Astrocyte (in vitro differentiated cells and primary cell): ENCODE measurements around the gene MRPL41. TPM values are rescaled to one million over a fixed set of nuclear protein-coding genes. Genes with fewer than 3 reads are reported as not detected.

Source experiments
- DNase-seq: peaks from one replicate; pipeline ENCODE4 v3.0.0-alpha.2; 2010; ENCODE audit warnings: low read depth
- FAIRE-seq: peaks from 2 replicates; lab custom pipeline; 2011; peaks lifted over from hg19 to GRCh38; lab: Jason Lieb, UNC
- H2AFZ ChIP-seq: 2 replicates; pipeline ENCODE4 v1.6.0; 2012; ENCODE audit warnings: low read depth, low read length, inconsistent platforms
- H3K27ac ChIP-seq: 2 replicates; pipeline ENCODE4 v1.5.1; 2011; ENCODE audit warnings: low read depth, low read length, inconsistent platforms
- H3K27me3 ChIP-seq: 2 replicates; pipeline ENCODE4 v1.6.0; 2011; ENCODE audit warnings: low read length, inconsistent platforms; ENCODE audit not compliant: insufficient read depth
- H3K36me3 ChIP-seq: 2 replicates; pipeline ENCODE4 v1.5.1; 2011; ENCODE audit warnings: low read length, inconsistent platforms; ENCODE audit not compliant: insufficient read depth
- H3K4me1 ChIP-seq: 2 replicates; pipeline ENCODE4 v1.5.1; 2011; ENCODE audit warnings: low read length, inconsistent platforms; ENCODE audit not compliant: insufficient read depth
- H3K4me2 ChIP-seq: 2 replicates; pipeline ENCODE4 v1.6.0; 2012; ENCODE audit warnings: low read length, inconsistent platforms
- H3K4me3 ChIP-seq: 2 replicates; pipeline ENCODE4 v1.5.1; 2011; ENCODE audit warnings: low read depth, mild to moderate bottlenecking, low read length, inconsistent platforms; ENCODE audit not compliant: insufficient read depth
- H3K79me2 ChIP-seq: 2 replicates; pipeline ENCODE4 v1.6.0; 2012; ENCODE audit warnings: mild to moderate bottlenecking, low read length, inconsistent platforms; ENCODE audit not compliant: insufficient read depth
- H3K9ac ChIP-seq: 2 replicates; pipeline ENCODE4 v1.6.0; 2012; ENCODE audit warnings: mild to moderate bottlenecking, low read length, inconsistent platforms
- H3K9me3 ChIP-seq: 2 replicates; pipeline ENCODE4 v1.5.1; 2012; ENCODE audit warnings: low read depth, mild to moderate bottlenecking, low read length, inconsistent platforms; ENCODE audit not compliant: insufficient read depth
- H4K20me1 ChIP-seq: 2 replicates; pipeline ENCODE4 v1.6.0; 2012; ENCODE audit warnings: low read length, inconsistent platforms; ENCODE audit not compliant: insufficient read depth
- H3K27ac Mint-ChIP-seq: one replicate; pipeline ENCODE4 v1.8.0; 2021; ENCODE audit warnings: mild to moderate bottlenecking, mixed read lengths; ENCODE audit not compliant: unreplicated experiment
- H3K27me3 Mint-ChIP-seq: one replicate; pipeline ENCODE4 v1.8.0; 2021; ENCODE audit warnings: low read depth, mixed read lengths; ENCODE audit not compliant: unreplicated experiment
- H3K36me3 Mint-ChIP-seq: one replicate; pipeline ENCODE4 v1.8.0; 2021; ENCODE audit warnings: low read depth, mixed read lengths; ENCODE audit not compliant: unreplicated experiment
- H3K4me1 Mint-ChIP-seq: one replicate; pipeline ENCODE4 v1.8.0; 2021; ENCODE audit warnings: low read depth, mixed read lengths; ENCODE audit not compliant: unreplicated experiment
- H3K4me3 Mint-ChIP-seq: one replicate; pipeline ENCODE4 v1.8.0; 2021; ENCODE audit warnings: mild to moderate bottlenecking, moderate library complexity, mixed read lengths; ENCODE audit not compliant: unreplicated experiment
- H3K9me3 Mint-ChIP-seq: one replicate; pipeline ENCODE4 v1.8.0; 2021; ENCODE audit warnings: mild to moderate bottlenecking, mixed read lengths; ENCODE audit not compliant: unreplicated experiment
- CTCF ChIP-seq: IDR thresholded peaks from 2 replicates; pipeline ENCODE4 v1.5.1; 2011; ENCODE audit warnings: low read depth, mild to moderate bottlenecking, inconsistent platforms, low read length, moderate library complexity; ENCODE audit not compliant: insufficient read depth
- EZH2 ChIP-seq: IDR thresholded peaks from 2 replicates; pipeline ENCODE4 v1.6.1; 2012; ENCODE audit warnings: mild to moderate bottlenecking, low read length, inconsistent platforms; ENCODE audit not compliant: insufficient read depth
- total RNA-seq: library from RNA; stranded (reverse); gene quantifications from 2 replicates; pipeline ENCODE4 v1.2.1, GENCODE V29; 2021

MRPL41 gene
- total RNA-seq, 1 donor from 2014 or later = 58.6 TPM

- Histone ChIP-seq H4K20me1 (no peaks in the 10 kb centered on the region), H3K79me2 (no peaks in the 10 kb centered on the region), H2AFZ (no peak overlapping the region), H3K36me3 (no peaks in the 10 kb centered on the region), H3K4me1 (no peaks in the 10 kb centered on the region), H3K27me3 (no peaks in the 10 kb centered on the region), H3K4me2 (no peak overlapping the region), H3K4me3 (no peak overlapping the region), H3K27ac (no peak overlapping the region), H3K9ac (no peak overlapping the region), H3K9me3 (no peaks in the 10 kb centered on the region)
- no peak for DNase-seq
- Mint-ChIP-seq H3K27me3 (peaks cover 2% of the 10 kb centered on the region), H3K9me3 (peaks cover 20% of the 10 kb centered on the region), H3K27ac (no peak overlapping the region), H3K36me3 (peaks cover 19% of the 10 kb centered on the region), H3K4me3 (no peak overlapping the region), H3K4me1 (no peaks in the 10 kb centered on the region)
- TF ChIP-seq CTCF (no peak), EZH2 (no peak)
- no peak for FAIRE-seq
Observed at GRCh38 chr9:137504432-137504777, 47.3 kb upstream of the MRPL41 start.

- Histone ChIP-seq H3K4me3 (no peak overlapping the region), H3K9ac (no peak overlapping the region), H3K27ac (no peak overlapping the region), H3K27me3 (no peaks in the 10 kb centered on the region), H3K4me2 (no peak overlapping the region), H3K4me1 (no peaks in the 10 kb centered on the region), H3K79me2 (no peaks in the 10 kb centered on the region), H3K36me3 (no peaks in the 10 kb centered on the region), H2AFZ (no peak overlapping the region), H3K9me3 (no peaks in the 10 kb centered on the region), H4K20me1 (no peaks in the 10 kb centered on the region)
- DNase-seq = no peak
- Mint-ChIP-seq H3K36me3 (peaks cover 20% of the 10 kb centered on the region), H3K9me3 (peaks cover 20% of the 10 kb centered on the region), H3K4me1 (no peaks in the 10 kb centered on the region), H3K4me3 (no peak overlapping the region), H3K27ac (no peak overlapping the region), H3K27me3 (peaks cover 2% of the 10 kb centered on the region)
- TF ChIP-seq EZH2 (no peak), CTCF (no peak)
- FAIRE-seq = no peak
Observed at GRCh38 chr9:137505421-137506140, 46.1 kb upstream of the MRPL41 start.

- Histone ChIP-seq H3K9ac (no peak overlapping the region), H3K9me3 (no peaks in the 10 kb centered on the region), H3K27ac (no peak overlapping the region), H2AFZ (no peak overlapping the region), H3K4me2 (no peak overlapping the region), H4K20me1 (no peaks in the 10 kb centered on the region), H3K79me2 (no peaks in the 10 kb centered on the region), H3K27me3 (no peaks in the 10 kb centered on the region), H3K36me3 (no peaks in the 10 kb centered on the region), H3K4me1 (no peaks in the 10 kb centered on the region), H3K4me3 (no peak overlapping the region)
- Mint-ChIP-seq H3K4me3 (no peak overlapping the region), H3K36me3 (peaks cover 20% of the 10 kb centered on the region), H3K4me1 (no peaks in the 10 kb centered on the region), H3K27me3 (peaks cover 2% of the 10 kb centered on the region), H3K27ac (no peak overlapping the region), H3K9me3 (peaks cover 20% of the 10 kb centered on the region)
- TF ChIP-seq EZH2 (no peak), CTCF (no peak)
- no peak for DNase-seq
- FAIRE-seq = no peak
Observed at GRCh38 chr9:137506274-137506673, 45.4 kb upstream of the MRPL41 start.
